ENCODE data around the gene HSD3B7. TPM values are rescaled to one million over a fixed set of nuclear protein-coding genes. Genes with fewer than 3 reads are reported as not detected.

The HSD3B7 gene
- total RNA-seq, 1 donor: 0.73 TPM

DNA sequence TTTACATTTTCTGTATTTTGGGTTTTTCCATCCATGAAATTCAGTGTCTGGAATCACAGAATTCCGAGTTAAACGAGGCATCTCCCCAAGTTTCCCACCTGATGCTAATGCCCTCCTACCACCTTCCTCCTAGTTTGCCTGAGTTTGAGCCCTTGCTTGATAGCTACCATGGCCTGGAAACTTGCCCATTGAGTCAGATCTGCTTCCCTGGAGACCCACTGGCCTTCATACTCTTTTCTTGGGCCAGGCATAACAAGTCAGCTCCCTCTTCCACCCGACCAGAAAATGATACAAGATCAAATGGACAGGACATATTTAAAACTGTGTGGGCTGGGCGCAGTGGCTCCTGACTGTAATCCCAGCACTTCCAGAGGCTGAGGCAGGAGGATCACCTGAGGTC is 17.2 kb upstream of the HSD3B7 start:
- H3K4me1 ChIP-seq (ENCODE audit: insufficient read depth, low read length): no peaks in the 10 kb centered on the region
- H3K9me3 ChIP-seq (ENCODE audit: low read depth, low read length): no peaks in the 10 kb centered on the region
- H3K4me3 ChIP-seq (ENCODE audit: low read length): no peak overlapping the region
- no peaks in the 10 kb centered on the region for H3K27me3 ChIP-seq (ENCODE audit: insufficient read depth, low read length)

DNA sequence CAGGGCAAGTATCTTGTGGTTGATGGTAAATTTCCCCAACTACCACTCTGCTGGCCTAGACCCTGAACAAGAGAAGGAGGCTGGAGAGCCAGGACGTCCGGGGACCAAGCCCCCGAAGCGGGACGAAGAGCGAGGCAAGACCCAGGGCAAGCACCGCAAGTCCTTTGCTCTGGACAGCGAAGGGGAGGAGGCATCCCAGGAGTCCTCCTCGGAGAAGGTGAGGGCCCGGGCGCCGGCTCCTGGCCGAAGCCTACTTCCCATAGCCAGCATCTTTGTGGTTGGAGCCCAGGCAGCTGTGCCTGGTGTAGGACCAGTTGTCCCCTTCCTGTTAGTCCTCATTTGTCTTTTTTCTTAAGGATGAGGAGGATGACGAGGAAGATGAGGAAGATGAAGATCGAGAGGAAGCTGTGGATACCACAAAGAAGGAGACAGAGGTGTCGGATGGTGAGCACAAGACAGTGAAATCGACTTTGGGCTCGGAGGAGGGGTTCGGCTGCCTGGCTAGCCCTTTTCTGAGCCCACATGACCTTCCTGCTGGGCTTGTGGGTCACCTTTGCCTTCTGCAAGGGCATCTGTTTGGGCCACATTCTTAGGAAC is 15.7 kb upstream of the HSD3B7 start:
- Histone ChIP-seq H3K9me3 (ENCODE audit: low read depth, low read length) (no peaks in the 10 kb centered on the region), H3K4me3 (ENCODE audit: low read length) (no peak overlapping the region), H3K4me1 (ENCODE audit: insufficient read depth, low read length) (no peaks in the 10 kb centered on the region), H3K27me3 (ENCODE audit: insufficient read depth, low read length) (no peaks in the 10 kb centered on the region)

DNA sequence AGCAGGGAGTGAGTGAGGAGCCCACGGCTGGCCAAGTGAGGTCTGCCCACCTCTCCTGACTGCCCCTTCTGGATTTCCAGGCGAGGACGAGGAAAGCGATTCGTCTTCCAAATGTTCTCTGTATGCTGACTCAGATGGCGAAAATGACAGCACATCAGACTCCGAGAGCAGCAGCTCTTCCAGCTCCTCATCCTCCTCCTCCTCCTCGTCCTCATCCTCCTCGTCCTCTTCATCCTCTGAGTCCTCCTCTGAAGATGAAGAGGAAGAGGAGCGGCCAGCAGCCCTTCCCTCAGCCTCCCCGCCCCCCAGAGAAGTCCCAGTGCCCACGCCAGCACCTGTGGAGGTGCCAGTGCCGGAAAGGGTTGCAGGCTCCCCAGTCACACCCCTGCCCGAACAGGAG is 13.7 kb upstream of the HSD3B7 start:
- H3K9me3 ChIP-seq (ENCODE audit: low read depth, low read length): no peaks in the 10 kb centered on the region
- H3K27me3 ChIP-seq (ENCODE audit: insufficient read depth, low read length): no peaks in the 10 kb centered on the region
- no peaks in the 10 kb centered on the region for H3K4me1 ChIP-seq (ENCODE audit: insufficient read depth, low read length)
- no peak overlapping the region for H3K4me3 ChIP-seq (ENCODE audit: low read length)

DNA sequence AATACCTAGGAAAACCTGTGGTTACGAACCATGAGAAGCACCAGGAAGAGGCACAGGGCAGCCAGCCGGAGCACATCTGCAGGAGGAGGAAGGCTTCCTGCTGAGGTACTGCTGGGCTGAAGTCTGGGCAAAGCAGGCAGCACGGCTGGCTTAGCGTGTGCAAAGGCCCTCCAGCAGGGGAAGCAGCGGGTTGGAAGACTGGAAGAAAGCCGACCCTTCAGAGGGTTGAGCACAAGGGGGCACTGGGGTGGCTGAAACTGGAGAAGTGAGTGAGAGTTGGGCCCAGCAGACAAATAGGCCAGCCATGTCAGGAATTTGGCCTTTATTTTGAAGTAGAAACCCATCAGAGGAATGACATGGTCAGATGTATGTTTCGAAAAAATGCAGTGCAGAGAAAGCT is 12.1 kb upstream of the HSD3B7 start:
- H3K9me3 ChIP-seq (ENCODE audit: low read depth, low read length): no peaks in the 10 kb centered on the region
- no peak overlapping the region for H3K4me3 ChIP-seq (ENCODE audit: low read length)
- no peaks in the 10 kb centered on the region for H3K27me3 ChIP-seq (ENCODE audit: insufficient read depth, low read length)
- no peaks in the 10 kb centered on the region for H3K4me1 ChIP-seq (ENCODE audit: insufficient read depth, low read length)

DNA sequence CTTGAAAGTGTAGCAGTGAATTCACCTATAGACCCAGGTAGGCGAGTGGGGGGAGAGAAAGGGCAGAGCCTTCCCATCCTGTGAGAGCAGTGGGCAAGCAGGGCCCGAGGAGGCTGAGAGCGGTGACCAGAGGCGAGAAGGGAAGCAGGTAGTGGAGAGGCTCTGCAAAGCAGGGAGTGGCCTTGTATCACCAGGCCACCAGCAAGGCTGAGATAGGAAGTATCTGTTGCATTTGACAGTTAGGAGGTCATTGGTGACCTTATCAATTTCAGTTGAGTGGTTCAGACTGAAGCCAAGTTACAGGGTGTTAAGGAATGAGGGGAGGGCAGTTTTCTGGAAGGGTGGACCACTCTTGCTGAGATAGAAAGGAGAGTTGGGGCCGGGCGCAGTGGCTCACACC is 10.7 kb upstream of the HSD3B7 start:
- no peak overlapping the region for H3K4me3 ChIP-seq (ENCODE audit: low read length)
- no peaks in the 10 kb centered on the region for H3K9me3 ChIP-seq (ENCODE audit: low read depth, low read length)
- H3K27me3 ChIP-seq (ENCODE audit: insufficient read depth, low read length): no peaks in the 10 kb centered on the region
- H3K4me1 ChIP-seq (ENCODE audit: insufficient read depth, low read length): no peaks in the 10 kb centered on the region

DNA sequence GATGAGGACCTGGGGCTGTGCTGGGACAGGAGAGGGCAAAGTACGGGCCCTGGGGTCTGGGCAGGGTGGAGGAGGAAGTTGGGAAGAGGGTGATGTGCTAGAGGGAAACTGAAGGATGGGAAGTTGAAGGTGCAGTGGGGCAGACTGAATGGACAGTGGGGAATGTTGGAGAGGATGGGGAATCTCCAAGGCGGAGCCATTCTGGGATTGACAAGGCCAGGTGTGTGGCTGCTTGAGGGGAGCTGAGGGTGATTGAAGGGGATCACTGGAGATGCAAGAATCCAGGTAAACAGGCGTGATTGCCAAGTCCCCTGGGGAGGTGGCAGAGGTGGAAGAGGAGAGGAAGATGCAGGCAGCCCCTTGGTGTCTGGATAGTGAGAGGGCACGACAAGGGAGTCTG is 8.5 kb upstream of the HSD3B7 start:
- H3K27me3 ChIP-seq (ENCODE audit: insufficient read depth, low read length): no peaks in the 10 kb centered on the region
- H3K9me3 ChIP-seq (ENCODE audit: low read depth, low read length): no peaks in the 10 kb centered on the region
- no peaks in the 10 kb centered on the region for H3K4me1 ChIP-seq (ENCODE audit: insufficient read depth, low read length)
- no peak overlapping the region for H3K4me3 ChIP-seq (ENCODE audit: low read length)

DNA sequence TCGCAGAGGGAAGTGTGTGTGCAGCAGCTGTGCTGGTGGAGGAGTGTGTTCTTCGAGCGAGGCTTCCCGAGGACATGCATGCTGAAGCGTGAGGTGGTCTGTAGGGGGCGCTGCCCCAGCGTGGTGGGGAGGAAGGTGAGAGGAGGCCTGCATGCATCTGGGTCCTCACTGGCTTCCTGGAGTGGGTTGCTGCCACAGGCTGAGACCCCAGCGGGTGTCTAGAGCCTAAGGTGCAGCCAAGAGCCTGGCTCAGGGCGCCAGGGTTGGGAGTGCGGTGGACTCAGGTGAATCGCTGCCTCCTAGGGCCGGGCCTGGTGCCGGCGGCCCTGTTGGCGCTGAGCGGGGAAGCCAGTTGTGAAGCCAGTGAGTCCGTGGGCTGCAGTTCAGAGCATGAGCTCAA is 7.5 kb upstream of the HSD3B7 start:
- Histone ChIP-seq H3K27me3 (ENCODE audit: insufficient read depth, low read length) (no peaks in the 10 kb centered on the region), H3K4me1 (ENCODE audit: insufficient read depth, low read length) (no peaks in the 10 kb centered on the region), H3K4me3 (ENCODE audit: low read length) (no peak overlapping the region), H3K9me3 (ENCODE audit: low read depth, low read length) (no peaks in the 10 kb centered on the region)

DNA sequence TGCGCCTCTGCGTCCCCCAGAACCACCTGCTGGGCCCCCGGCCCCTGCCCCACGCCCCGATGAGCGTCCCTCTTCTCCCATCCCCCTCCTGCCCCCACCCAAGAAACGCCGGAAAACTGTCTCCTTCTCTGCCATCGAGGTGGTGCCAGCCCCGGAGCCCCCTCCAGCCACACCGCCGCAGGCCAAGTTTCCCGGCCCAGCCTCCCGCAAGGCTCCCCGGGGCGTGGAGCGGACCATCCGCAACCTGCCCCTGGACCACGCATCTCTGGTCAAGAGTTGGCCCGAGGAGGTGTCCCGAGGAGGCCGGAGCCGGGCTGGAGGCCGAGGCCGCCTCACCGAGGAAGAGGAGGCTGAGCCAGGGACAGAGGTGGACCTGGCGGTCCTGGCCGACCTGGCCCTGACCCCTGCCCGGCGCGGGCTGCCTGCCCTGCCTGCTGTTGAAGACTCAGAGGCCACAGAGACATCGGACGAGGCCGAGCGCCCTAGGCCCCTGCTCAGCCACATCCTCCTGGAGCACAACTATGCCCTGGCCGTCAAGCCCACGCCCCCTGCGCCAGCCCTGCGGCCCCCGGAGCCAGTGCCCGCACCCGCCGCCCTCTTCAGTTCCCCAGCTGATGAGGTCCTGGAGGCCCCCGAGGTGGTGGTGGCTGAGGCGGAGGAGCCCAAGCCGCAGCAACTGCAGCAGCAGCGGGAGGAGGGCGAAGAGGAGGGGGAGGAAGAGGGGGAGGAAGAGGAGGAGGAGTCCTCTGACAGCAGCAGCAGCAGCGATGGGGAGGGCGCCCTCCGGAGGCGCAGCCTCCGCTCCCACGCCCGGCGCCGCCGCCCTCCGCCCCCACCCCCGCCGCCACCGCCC is 5.6 kb upstream of the HSD3B7 start:
- Histone ChIP-seq H3K4me3 (ENCODE audit: low read length) (no peak overlapping the region), H3K4me1 (ENCODE audit: insufficient read depth, low read length) (no peaks in the 10 kb centered on the region), H3K9me3 (ENCODE audit: low read depth, low read length) (no peaks in the 10 kb centered on the region)

DNA sequence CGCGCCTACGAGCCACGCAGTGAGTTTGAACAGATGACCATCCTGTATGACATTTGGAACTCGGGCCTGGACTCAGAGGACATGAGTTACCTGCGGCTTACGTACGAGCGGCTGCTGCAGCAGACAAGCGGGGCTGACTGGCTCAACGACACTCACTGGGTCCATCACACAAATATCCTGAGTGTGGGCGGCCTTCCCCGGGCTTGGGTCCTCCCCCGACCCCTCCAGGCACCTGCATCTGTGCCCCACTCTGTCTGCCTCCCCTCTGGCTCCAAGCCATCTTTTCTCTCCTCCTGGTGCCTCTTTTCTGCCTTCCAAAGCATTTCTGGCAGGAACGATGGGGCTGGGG is 5.0 kb upstream of the HSD3B7 start:
- Histone ChIP-seq H3K9me3 (ENCODE audit: low read depth, low read length) (no peaks in the 10 kb centered on the region), H3K4me1 (ENCODE audit: insufficient read depth, low read length) (peaks cover 4% of the 10 kb centered on the region), H3K27me3 (ENCODE audit: insufficient read depth, low read length) (no peaks in the 10 kb centered on the region), H3K4me3 (ENCODE audit: low read length) (no peak overlapping the region)

More for the DNA sequence above, 5.6 kb upstream of the HSD3B7 start:
- H3K27me3 ChIP-seq (ENCODE audit: insufficient read depth, low read length): no peaks in the 10 kb centered on the region

DNA sequence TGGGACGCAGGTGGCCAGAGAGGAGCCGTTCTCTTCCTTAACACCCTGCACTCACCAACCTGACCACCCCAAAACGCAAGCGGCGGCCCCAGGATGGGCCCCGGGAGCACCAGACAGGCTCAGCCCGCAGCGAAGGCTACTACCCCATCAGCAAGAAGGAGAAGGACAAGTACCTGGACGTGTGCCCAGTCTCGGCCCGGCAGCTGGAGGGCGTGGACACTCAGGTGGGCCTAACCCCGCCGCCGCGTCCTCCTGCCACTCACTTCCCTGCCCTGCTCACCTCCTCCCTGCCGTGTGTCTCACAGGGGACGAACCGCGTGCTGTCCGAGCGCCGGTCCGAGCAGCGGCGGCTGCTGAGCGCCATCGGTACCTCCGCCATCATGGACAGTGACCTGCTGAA is 4.6 kb upstream of the HSD3B7 start:
- H3K9me3 ChIP-seq (ENCODE audit: low read depth, low read length): no peaks in the 10 kb centered on the region
- no peak overlapping the region for H3K4me3 ChIP-seq (ENCODE audit: low read length)
- H3K4me1 ChIP-seq (ENCODE audit: insufficient read depth, low read length): peaks cover 8% of the 10 kb centered on the region
- H3K27me3 ChIP-seq (ENCODE audit: insufficient read depth, low read length): no peaks in the 10 kb centered on the region

DNA sequence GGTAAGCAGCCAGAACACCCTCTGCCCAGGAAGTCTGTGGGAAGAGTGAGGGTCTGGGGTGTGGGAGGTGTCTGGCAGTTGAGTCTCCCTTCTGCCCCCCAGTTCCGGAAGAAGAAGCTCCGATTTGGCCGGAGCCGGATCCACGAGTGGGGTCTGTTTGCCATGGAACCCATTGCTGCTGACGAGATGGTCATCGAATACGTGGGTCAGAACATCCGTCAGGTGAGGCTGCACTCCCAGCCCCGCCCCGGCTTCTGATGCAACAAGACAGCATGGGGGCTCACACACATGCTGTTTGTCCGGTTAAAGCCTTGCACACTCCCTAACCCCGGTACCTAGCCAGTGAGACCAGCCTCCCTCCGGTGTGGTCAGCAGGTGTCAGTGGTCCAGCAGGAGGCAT is 4.0 kb upstream of the HSD3B7 start:
- peaks cover 9% of the 10 kb centered on the region for H3K4me1 ChIP-seq (ENCODE audit: insufficient read depth, low read length)
- no peaks in the 10 kb centered on the region for H3K9me3 ChIP-seq (ENCODE audit: low read depth, low read length)
- H3K4me3 ChIP-seq (ENCODE audit: low read length): no peak overlapping the region
- H3K27me3 ChIP-seq (ENCODE audit: insufficient read depth, low read length): no peaks in the 10 kb centered on the region

DNA sequence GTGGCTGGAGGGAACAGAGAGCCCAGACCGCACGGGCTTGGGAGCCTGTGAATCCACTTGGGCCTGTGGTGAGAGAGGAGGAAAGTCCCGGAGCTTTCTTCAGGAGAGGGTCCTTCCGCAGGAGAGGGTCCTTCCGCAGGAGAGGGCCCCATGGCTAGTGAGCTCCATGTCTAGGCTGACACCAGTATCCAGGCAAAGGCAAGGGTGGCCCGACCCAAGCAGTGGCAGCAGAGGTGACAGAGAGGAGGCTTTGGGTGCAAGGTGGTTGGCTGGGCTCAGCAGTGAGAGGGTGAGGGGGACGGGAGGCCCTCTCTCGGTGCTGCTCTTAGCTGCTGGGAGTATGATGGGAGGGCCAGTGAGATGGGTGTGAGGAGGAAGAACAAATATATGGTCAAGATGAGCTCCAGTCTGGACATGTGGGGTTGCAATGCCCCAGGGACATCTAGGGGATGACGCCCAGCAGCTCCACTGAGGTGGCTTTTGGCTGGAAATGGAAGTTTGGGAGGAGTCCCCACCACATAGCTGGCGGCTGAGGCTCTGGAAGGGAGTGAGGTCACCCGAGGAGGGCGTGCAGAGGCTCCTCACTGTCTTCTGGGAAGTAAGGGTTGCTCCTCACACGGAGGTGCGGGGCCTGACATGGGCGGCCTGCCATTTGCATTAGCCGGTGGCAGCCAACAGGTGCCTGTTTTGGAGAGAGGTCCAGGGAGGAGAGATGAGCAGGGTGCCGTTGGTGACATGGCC is 2.3 kb upstream of the HSD3B7 start:
- Histone ChIP-seq H3K9me3 (ENCODE audit: low read depth, low read length) (no peaks in the 10 kb centered on the region), H3K4me3 (ENCODE audit: low read length) (no peak overlapping the region), H3K4me1 (ENCODE audit: insufficient read depth, low read length) (peaks cover 9% of the 10 kb centered on the region), H3K27me3 (ENCODE audit: insufficient read depth, low read length) (no peaks in the 10 kb centered on the region)

DNA sequence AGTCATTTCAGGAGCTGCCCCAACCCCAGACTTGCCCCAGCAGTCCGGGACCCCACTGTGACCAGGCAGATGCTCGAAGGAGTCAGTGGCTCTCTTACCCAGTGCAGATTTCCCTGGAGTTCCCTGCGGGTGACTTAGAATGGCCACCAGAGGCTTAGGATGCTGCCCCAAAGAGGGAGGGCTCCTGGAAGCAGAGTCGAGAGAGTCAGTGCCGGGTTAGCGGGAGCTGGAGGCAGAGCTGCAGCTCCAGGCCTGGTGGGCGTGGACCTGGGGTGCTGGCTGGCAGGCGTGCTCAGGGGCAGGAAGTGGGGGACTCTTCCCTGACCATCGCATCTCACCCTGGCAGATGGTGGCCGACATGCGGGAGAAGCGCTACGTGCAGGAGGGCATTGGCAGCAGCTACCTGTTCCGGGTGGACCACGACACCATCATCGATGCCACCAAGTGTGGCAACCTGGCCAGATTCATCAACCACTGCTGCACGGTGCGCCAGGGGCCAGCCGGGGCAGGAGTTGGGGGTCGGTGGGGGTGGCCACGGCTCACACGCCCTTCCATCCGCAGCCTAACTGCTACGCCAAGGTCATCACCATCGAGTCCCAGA is 1.6 kb upstream of the HSD3B7 start:
- Histone ChIP-seq H3K9me3 (ENCODE audit: low read depth, low read length) (no peaks in the 10 kb centered on the region), H3K4me1 (ENCODE audit: insufficient read depth, low read length) (peaks cover 9% of the 10 kb centered on the region), H3K4me3 (ENCODE audit: low read length) (no peak overlapping the region), H3K27me3 (ENCODE audit: insufficient read depth, low read length) (no peaks in the 10 kb centered on the region)

DNA sequence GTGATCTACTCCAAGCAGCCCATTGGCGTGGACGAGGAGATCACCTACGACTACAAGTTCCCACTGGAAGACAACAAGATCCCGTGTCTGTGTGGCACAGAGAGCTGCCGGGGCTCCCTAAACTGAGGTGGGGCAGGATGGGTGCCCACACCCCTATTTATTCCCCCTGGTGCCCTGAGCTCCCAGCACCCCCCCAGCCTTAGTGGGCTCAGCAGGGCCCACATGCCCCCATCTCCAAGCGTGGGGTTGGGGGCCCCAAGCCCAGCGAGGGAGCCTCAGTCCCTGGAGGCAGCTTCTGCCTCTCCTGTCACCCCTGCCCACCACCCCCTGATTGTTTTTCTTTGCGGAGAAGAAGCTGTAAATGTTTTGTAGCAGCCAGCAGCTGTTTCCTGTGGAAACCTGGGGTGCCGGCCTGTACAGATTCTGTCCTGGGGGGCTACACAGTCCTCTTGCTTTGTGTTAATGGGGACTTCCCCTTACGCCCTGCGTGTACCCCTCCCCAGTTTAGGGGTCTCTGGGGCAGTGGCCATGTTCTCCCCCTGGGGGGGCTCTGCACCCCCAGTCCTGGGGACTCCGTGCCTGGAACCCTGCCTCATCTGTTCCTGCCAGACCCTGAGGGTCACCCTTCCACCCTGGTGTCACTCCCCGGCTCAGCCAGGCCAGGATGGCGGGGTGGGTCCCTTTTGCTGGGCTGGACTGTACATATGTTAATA is 953 bp upstream of the HSD3B7 start:
- no peaks in the 10 kb centered on the region for H3K27me3 ChIP-seq (ENCODE audit: insufficient read depth, low read length)
- no peaks in the 10 kb centered on the region for H3K9me3 ChIP-seq (ENCODE audit: low read depth, low read length)
- H3K4me3 ChIP-seq (ENCODE audit: low read length): no peak overlapping the region
- H3K4me1 ChIP-seq (ENCODE audit: insufficient read depth, low read length): peaks cover 9% of the 10 kb centered on the region
